Measurements from ENCODE around the gene NME3. TPM values are rescaled to one million over a fixed set of nuclear protein-coding genes. Genes with fewer than 3 reads are reported as not detected.

Gene NME3
- total and polyA plus RNA-seq, 2 donors from 2014 or later: 70.8 to 123 TPM

GRCh38 chr16:1751946-1752345, 19.4 kb downstream of the NME3 start:
- Histone ChIP-seq H3K4me1 (ENCODE audit: control insufficient read depth in 2 of 3, insufficient read depth in 2 of 3, low read depth in 1 of 3, low read length in 3 of 3) (no peaks in the 10 kb centered on the region), H3K27ac (ENCODE audit: low read depth in 2 of 2, low read length in 2 of 2) (no peak overlapping the region), H3K9ac (ENCODE audit: low read length in 3 of 3) (no peak overlapping the region), H3K36me3 (ENCODE audit: control insufficient read depth in 2 of 3, insufficient read depth in 3 of 3, low read length in 3 of 3) (peaks cover 2 to 34% (median 24%) of the 10 kb centered on the region in 3 donors), H3K9me3 (ENCODE audit: control insufficient read depth in 2 of 3, insufficient read depth in 1 of 3, low read length in 3 of 3) (no peaks in the 10 kb centered on the region), H3K27me3 (ENCODE audit: control insufficient read depth, insufficient read depth, low read length) (no peaks in the 10 kb centered on the region), H3K4me3 (ENCODE audit: low read length in 3 of 3) (no peak overlapping the region)
- intact Hi-C loops (cut with DNase I): no loop called here
- TF ChIP-seq, protein P1, sequence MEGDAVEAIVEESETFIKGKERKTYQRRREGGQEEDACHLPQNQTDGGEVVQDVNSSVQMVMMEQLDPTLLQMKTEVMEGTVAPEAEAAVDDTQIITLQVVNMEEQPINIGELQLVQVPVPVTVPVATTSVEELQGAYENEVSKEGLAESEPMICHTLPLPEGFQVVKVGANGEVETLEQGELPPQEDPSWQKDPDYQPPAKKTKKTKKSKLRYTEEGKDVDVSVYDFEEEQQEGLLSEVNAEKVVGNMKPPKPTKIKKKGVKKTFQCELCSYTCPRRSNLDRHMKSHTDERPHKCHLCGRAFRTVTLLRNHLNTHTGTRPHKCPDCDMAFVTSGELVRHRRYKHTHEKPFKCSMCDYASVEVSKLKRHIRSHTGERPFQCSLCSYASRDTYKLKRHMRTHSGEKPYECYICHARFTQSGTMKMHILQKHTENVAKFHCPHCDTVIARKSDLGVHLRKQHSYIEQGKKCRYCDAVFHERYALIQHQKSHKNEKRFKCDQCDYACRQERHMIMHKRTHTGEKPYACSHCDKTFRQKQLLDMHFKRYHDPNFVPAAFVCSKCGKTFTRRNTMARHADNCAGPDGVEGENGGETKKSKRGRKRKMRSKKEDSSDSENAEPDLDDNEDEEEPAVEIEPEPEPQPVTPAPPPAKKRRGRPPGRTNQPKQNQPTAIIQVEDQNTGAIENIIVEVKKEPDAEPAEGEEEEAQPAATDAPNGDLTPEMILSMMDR (IDR thresholded peaks at IDR 0.05; ENCODE audit: borderline replicate concordance, extremely low read depth, insufficient read depth): no peak
- DNase-seq: peak in 1 of 5 donors; percentile 65
- no peak for FAIRE-seq

GRCh38 chr16:1749152-1750117, 21.9 kb downstream of the NME3 start:
- H3K4me1 ChIP-seq (ENCODE audit: control insufficient read depth in 2 of 3, insufficient read depth in 2 of 3, low read depth in 1 of 3, low read length in 3 of 3): no peaks in the 10 kb centered on the region
- no peaks in the 10 kb centered on the region for H3K9me3 ChIP-seq (ENCODE audit: control insufficient read depth in 2 of 3, insufficient read depth in 1 of 3, low read length in 3 of 3)
- H3K27ac ChIP-seq (ENCODE audit: low read depth in 2 of 2, low read length in 2 of 2): no peak overlapping the region
- peak in 1 of 5 donors; percentile 54 for DNase-seq
- no peak overlapping the region for H3K9ac ChIP-seq (ENCODE audit: low read length in 3 of 3)
- peaks cover 2 to 36% (median 25%) of the 10 kb centered on the region in 3 donors for H3K36me3 ChIP-seq (ENCODE audit: control insufficient read depth in 2 of 3, insufficient read depth in 3 of 3, low read length in 3 of 3)
- H3K4me3 ChIP-seq (ENCODE audit: low read length in 3 of 3): no peak overlapping the region
- TF ChIP-seq, protein P1 (IDR thresholded peaks at IDR 0.05; ENCODE audit: borderline replicate concordance, extremely low read depth, insufficient read depth): no peak
- intact Hi-C loops (cut with DNase I): no loop called here
- no peaks in the 10 kb centered on the region for H3K27me3 ChIP-seq (ENCODE audit: control insufficient read depth, insufficient read depth, low read length)
- FAIRE-seq: no peak

GRCh38 chr16:1747934-1748333, 23.4 kb downstream of the NME3 start:
- Histone ChIP-seq H3K9me3 (ENCODE audit: control insufficient read depth in 2 of 3, insufficient read depth in 1 of 3, low read length in 3 of 3) (no peaks in the 10 kb centered on the region), H3K36me3 (ENCODE audit: control insufficient read depth in 2 of 3, insufficient read depth in 3 of 3, low read length in 3 of 3) (peaks cover 2 to 41% (median 27%) of the 10 kb centered on the region in 3 donors), H3K27ac (ENCODE audit: low read depth in 2 of 2, low read length in 2 of 2) (no peak overlapping the region), H3K27me3 (ENCODE audit: control insufficient read depth, insufficient read depth, low read length) (no peaks in the 10 kb centered on the region), H3K4me3 (ENCODE audit: low read length in 3 of 3) (no peak overlapping the region), H3K4me1 (ENCODE audit: control insufficient read depth in 2 of 3, insufficient read depth in 2 of 3, low read depth in 1 of 3, low read length in 3 of 3) (no peaks in the 10 kb centered on the region), H3K9ac (ENCODE audit: low read length in 3 of 3) (no peak overlapping the region)
- TF ChIP-seq, protein P1 (IDR thresholded peaks at IDR 0.05; ENCODE audit: borderline replicate concordance, extremely low read depth, insufficient read depth): no peak
- no peak for FAIRE-seq
- intact Hi-C loops (cut with DNase I): no loop called here
- no peak for DNase-seq
